BLaER1 (cell line): ENCODE data around the gene NTN4.
"Not testable (repeated sequence)": the region's sequence is repeated elsewhere in the genome, so short reads cannot be mapped to it uniquely, and the experiment has no call there.

Source experiments
- H3K27ac ChIP-seq: shearing (Covaris generic); formaldehyde crosslinking; 2 replicates; pipeline ENCODE4 v1.8.1; 2022
- H3K27me3 ChIP-seq: shearing (Covaris generic); formaldehyde crosslinking; 2 replicates; pipeline ENCODE4 v1.8.1; 2022
- H3K36me3 ChIP-seq: shearing (Covaris generic); formaldehyde crosslinking; 2 replicates; pipeline ENCODE4 v1.8.1; 2022
- H3K4me1 ChIP-seq: shearing (Covaris generic); formaldehyde crosslinking; 2 replicates; pipeline ENCODE4 v1.8.1; 2022
- H3K4me2 ChIP-seq: shearing (Covaris generic); formaldehyde crosslinking; 2 replicates; pipeline ENCODE4 v1.8.1; 2022
- H3K4me3 ChIP-seq: shearing (Covaris generic); formaldehyde crosslinking; 2 replicates; pipeline ENCODE4 v1.8.1; 2022
- H3K9ac ChIP-seq: shearing (Covaris generic); formaldehyde crosslinking; 2 replicates; pipeline ENCODE4 v1.8.1; 2022
- H3K9me3 ChIP-seq: shearing (Covaris generic); formaldehyde crosslinking; 2 replicates; pipeline ENCODE4 v1.8.1; 2022
- H4K20me1 ChIP-seq: shearing (Covaris generic); formaldehyde crosslinking; 2 replicates; pipeline ENCODE4 v1.8.1; 2022
- Cebpa-rat ChIP-seq: shearing (Covaris generic); IDR thresholded peaks from 2 replicates; pipeline ENCODE4 v1.8.1; 2022

Gene NTN4

DNA sequence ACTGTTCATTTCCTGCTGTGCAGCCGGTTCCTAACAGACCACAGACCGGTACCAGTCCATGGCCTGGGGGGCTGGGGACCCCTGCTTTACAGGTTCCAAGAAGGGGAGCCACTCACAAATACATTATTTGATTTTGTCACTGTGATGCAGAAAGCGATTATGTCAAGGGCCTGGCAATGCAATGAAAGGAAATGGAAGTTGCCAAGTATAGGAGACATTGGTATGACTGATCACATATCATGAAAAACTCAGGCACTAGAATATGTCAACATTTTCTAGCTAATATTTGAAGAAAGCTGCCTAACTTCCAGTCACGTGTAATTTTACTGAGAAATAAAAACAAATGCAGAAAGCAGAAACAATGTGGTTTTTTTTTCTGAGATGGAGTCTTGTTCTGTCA lies 170.4 kb downstream of the NTN4 start:
- no peaks in the 10 kb centered on the region for H3K9me3 ChIP-seq
- no peaks in the 10 kb centered on the region for H4K20me1 ChIP-seq
- no peak for TF ChIP-seq Cebpa-rat
- H3K36me3 ChIP-seq, result no peaks in the 10 kb centered on the region
- no peaks in the 10 kb centered on the region for H3K27me3 ChIP-seq
- no peak overlapping the region for H3K4me3 ChIP-seq
- H3K9ac ChIP-seq, result no peak overlapping the region
- H3K4me2 ChIP-seq, result no peak overlapping the region
- no peak overlapping the region for H3K27ac ChIP-seq
- peaks cover 8% of the 10 kb centered on the region; the same call in 1 of the 2 replicates for H3K4me1 ChIP-seq

DNA sequence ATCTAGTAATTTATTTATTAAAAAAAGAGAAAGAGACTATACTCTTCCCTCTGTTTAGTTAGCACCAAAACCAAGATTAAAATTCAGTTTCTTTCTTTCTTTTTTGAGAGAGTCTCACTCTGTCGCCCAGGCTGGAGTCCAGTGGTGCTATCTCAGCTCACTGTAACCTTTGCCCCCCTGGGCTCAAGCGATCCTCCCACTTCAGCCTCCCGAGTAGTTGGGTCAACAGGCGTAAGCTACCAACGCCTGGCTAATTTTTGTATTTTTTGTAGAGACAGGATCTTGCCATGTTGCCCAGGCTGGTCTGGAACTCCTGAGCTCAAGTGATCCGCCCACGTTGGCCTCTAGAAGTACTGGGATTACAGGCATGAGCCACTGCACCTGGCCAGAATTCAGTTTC lies 174.1 kb downstream of the NTN4 start:
- not testable (repeated sequence) for H3K4me3 ChIP-seq, H3K36me3 ChIP-seq, H3K27ac ChIP-seq, H3K4me1 ChIP-seq, H4K20me1 ChIP-seq, H3K27me3 ChIP-seq, H3K9ac ChIP-seq, H3K9me3 ChIP-seq, H3K4me2 ChIP-seq

- H3K27me3 ChIP-seq, result no peaks in the 10 kb centered on the region
- no peak overlapping the region for H3K27ac ChIP-seq
- peak overlapping the region; percentile 28; the same call in 1 of the 2 replicates for H3K4me2 ChIP-seq
- no peak overlapping the region for H3K9ac ChIP-seq
- peaks cover 8% of the 10 kb centered on the region; the same call in 1 of the 2 replicates for H3K4me1 ChIP-seq
- no peak overlapping the region for H3K4me3 ChIP-seq
- no peaks in the 10 kb centered on the region for H3K9me3 ChIP-seq
- H4K20me1 ChIP-seq, result no peaks in the 10 kb centered on the region
- TF ChIP-seq Cebpa-rat, result no peak
- no peaks in the 10 kb centered on the region for H3K36me3 ChIP-seq
These were observed 174.8 kb downstream of the NTN4 start for GRCh38 chr12:95615749-95616148.

GRCh38 chr12:95614390-95614982 lies 176.1 kb downstream of the NTN4 start:
- H3K4me1 ChIP-seq, result peaks cover 8% of the 10 kb centered on the region; the same call in 1 of the 2 replicates
- H3K27me3 ChIP-seq, result no peaks in the 10 kb centered on the region
- H3K9ac ChIP-seq, result no peak overlapping the region
- no peak overlapping the region for H3K4me3 ChIP-seq
- H3K4me2 ChIP-seq, result no peak overlapping the region
- H4K20me1 ChIP-seq, result no peaks in the 10 kb centered on the region
- TF ChIP-seq Cebpa-rat, result no peak
- H3K27ac ChIP-seq, result no peak overlapping the region
- H3K9me3 ChIP-seq, result no peaks in the 10 kb centered on the region
- no peaks in the 10 kb centered on the region for H3K36me3 ChIP-seq

DNA sequence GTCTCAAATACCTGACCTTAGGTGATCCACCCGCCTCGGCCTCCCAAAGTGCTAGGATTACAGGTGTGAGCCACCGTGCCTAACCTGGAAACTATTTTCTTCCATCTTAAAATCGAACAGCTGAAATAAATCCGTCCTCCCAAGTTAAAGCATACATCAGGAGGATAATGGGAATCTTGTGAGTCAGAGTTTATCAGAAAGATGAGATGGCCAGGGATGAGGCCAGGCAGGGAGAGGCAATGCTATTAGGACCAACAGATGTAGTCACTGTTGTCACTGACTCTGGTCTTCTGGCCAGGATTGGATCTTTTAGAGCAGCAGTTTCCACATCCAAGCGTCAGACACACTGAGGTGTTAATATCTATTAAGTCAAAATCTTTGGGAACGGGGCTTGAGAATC lies 177.5 kb downstream of the NTN4 start:
- Histone ChIP-seq H3K9ac (no peak overlapping the region), H4K20me1 (no peaks in the 10 kb centered on the region), H3K4me3 (no peak overlapping the region), H3K4me2 (no peak overlapping the region), H3K27me3 (no peaks in the 10 kb centered on the region), H3K27ac (no peak overlapping the region), H3K36me3 (no peaks in the 10 kb centered on the region), H3K4me1 (peaks cover 8% of the 10 kb centered on the region; the same call in 1 of the 2 replicates), H3K9me3 (no peaks in the 10 kb centered on the region)
- no peak for TF ChIP-seq Cebpa-rat

DNA sequence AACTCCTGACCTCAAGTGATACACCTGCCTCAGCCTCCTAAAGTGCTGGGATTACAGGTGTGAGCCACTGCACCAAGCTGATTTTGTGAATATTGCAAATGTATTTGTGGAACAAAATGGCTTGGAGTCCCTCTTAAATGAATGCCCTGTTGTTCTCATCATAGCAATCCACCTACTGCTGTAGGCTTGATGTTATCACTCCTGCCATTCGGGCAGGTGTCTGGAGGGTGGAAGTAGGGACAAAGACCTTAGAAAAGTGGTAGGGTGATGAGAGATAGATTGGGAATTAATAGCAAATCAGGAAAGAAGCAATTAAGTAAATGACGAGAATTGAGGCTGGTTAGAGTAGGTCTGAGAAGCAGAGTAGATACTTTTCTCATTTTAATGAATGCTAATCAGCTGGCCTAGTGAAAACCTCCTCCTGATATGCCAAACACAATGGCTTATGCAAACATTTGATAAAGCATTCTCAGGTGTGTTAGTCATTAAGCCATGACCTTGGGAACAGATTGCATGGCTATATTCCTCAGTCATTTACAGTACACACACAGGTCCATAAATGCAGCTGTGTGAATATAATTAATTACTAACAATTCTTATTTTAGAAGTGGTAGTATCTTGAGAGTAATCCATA lies 178.8 kb downstream of the NTN4 start:
- Histone ChIP-seq H3K4me1 (peaks cover 8% of the 10 kb centered on the region; the same call in 1 of the 2 replicates), H3K36me3 (no peaks in the 10 kb centered on the region), H3K27me3 (no peaks in the 10 kb centered on the region), H3K9ac (no peak overlapping the region), H3K4me3 (no peak overlapping the region), H3K4me2 (no peak overlapping the region), H3K9me3 (no peaks in the 10 kb centered on the region), H4K20me1 (no peaks in the 10 kb centered on the region), H3K27ac (no peak overlapping the region)
- TF ChIP-seq Cebpa-rat, result no peak

DNA sequence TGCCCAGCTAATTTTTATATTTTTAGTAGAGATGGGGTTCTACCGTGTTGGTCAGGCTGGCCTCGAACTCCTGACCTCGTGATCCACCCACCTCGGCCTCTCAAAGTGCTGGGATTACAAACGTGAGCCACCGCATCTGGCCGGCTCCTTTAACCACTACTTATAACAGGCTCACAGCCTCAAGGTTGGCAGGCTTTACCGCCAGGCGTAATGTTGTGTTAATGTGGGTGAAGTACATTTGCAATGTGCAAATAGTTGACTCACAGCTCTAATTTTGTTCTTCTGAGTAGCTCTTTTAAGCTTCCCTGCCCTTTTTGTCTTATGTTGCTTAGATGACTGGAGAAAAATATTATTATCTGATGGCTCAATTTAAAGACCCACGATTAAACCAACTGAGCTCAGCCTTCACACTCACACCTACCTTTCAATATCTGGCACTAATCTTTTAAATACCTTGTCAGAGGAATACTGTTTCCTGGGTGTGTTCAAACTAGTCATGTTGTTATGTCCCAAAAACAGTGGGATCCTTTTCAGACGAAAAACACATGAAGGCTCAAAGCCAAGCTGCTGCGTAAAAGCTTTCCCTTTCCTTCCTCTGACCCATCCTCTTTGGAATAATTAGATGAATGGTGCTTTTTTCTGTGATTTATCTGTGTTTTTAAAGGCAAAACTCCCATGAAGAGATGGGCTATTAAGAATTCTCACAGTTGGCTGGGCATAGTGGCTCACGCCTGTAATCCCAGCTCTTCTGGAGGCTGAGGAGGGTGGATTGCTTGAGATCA lies 182.1 kb downstream of the NTN4 start:
- Histone ChIP-seq H3K4me1 (no peaks in the 10 kb centered on the region), H3K9ac (no peak overlapping the region), H3K4me2 (no peak overlapping the region), H3K9me3 (no peaks in the 10 kb centered on the region), H3K27me3 (no peaks in the 10 kb centered on the region), H3K27ac (no peak overlapping the region), H3K36me3 (no peaks in the 10 kb centered on the region), H4K20me1 (no peaks in the 10 kb centered on the region), H3K4me3 (no peak overlapping the region)
- TF ChIP-seq Cebpa-rat, result no peak
